NCI-H1436 (cell line): ENCODE measurements around the gene SLC7A7.
"Not testable (repeated sequence)": the region's sequence is repeated elsewhere in the genome, so short reads cannot be mapped to it uniquely, and the experiment has no call there.

Experiments used
- DNase-seq: peaks from one replicate; lab custom pipeline; 2025; lab: John Stamatoyannopoulos, UW

The SLC7A7 gene

DNA sequence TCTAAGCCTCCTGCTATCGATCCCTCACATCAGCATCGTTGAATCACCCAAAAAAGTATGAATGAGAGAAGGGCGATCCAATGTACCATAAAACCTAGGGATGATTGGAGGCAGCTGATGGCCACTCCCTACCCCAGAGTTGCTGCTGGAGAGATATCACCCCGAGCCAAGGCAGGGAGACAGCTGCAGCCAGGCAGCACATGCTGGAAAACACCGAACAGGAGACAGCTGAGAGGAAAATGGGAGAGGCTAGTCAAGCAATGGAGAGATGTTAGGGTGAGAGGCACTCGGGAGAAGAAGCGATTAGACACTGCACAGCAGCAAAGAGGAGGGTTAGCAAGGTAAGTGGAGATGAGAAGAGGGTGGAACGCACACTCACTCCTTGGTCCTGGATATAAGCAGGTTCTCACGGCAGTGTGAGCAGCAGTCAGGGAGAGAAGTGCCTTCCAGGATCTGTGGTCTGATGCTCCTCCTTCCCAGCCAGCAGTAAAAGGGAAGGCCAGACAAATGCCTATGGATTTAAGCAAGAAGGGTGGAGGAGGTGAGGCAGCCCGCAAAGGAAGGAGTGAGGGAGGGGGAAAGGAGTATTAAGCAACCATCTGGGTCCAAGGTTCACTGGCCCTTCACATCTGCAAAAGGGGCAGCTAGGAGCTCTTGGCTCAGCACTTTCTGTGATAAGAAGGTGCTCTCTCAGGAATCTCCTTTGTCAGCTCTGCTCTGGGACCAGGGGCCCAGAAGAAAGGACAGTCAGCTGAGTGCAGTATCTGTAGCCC, at the start of gene SLC7A7:
Gene SLC7A7, minus strand, starts transcription at position 495 of the 773 bp plus-strand sequence. CDS start 2,037 bp downstream, outside the sequence.
- DNase-seq: no peak

DNA sequence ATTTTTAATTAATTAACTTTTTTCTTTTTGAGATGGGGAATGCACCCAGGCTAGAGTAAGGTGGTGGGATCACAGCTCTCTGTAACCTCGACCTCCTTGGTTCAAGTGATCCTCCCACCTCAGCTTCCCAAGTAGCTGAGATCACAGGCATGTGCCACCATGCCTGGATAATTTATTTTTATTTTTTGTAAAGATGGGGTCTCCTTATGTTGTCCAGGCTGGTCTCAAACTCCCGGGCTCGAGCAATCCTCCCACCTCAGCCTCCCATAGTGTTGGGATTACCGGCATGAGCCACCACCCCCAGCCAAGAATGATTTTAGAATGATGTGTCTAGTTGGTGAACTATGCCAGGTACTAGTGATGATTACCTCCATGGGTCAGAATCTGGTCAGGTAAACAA, 49.7 kb upstream of the SLC7A7 start:
- DNase-seq: no peak

DNA sequence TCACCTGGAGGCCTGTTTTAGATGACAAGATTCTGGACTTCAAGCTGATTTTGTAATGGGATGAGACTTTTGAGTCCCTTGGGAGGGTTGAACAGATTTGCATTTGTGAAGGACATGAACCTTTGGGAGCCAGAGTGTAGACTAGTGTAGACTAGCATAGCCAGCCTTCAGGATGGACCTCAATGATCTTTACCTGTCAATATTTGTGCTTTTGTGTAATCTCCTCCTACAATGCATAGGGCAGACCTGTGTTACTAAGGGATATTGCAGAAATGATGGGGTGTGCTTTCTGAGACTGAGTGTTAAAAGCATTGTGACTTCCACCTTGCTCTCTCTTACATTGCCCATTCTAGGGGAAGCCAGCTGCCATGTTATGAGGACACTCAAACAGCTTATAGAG, 46.4 kb upstream of the SLC7A7 start:
- no peak for DNase-seq

DNA sequence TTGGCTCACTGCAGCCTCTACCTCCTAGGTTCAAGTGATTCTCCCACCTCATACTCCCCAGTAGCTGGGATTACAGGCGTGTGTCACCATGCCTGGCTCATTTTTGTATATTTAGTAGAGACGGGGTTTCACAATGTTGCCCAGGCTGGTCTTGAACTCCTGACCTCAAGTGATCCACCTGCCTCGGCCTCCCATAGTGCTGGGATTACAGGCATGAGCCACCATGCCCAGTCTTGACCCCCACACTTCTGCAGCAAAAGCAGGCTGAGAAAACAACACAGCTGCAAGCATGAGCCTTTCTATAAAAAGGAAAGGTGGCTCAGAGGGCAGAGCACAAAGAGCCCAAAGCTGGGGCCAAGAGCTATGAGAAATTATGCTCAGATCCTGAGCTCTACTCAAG, 45.1 kb upstream of the SLC7A7 start:
- not testable (repeated sequence) for DNase-seq

DNA sequence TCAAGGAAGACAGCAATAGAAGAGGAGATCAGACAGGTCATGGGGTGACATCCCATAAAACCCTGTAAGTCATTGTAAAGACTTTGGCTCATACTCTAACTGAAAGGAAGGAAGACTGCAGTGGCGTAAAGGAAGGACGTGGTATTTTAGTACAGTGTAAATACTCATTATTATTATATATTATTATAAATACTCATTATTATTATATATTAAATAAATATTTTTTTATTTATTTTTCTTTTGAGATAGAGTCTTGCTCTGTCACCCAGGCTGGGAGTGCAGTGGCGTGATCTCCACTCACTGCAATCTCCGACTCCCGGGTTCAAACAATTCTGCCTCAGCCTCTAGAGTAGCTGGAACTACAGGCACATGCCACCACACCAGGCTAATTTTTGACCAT, 41.2 kb upstream of the SLC7A7 start:
- no peak for DNase-seq

DNA sequence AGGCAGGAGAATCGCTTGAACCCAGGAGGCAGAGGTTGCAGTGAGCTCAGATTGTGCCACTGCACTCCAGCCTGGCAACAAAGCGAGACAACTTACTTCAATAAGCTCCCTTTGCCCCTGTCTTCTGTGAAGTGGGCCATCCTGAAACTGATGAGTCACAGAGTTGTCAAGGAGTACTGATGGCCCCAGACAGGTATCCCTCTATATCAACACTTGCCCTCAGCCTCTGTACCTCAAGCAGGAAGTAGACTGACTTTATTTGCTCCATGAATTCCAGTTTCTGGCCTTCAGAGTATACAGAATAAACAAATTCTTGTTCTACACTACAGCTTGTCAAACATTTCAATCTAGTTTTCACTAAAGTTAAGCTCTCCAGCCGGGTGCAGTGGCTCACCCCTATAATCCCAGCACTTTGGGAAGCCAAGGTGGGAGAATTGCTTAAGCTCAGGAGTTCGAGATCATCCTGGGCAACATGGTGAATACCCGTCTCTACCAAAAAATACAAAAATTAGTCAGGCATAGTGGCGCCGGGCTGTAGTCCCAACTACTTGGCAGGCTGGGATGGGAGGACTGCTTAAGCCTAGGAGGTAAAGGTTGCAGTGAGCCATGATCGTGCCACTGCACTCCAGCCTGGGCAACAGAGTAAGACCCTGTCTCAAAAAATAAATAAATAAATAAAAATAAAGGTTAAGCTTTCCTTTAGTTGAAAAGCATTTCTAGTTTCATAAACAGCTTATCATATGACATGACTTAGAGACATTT, 39.9 kb upstream of the SLC7A7 start:
- DNase-seq: no peak

DNA sequence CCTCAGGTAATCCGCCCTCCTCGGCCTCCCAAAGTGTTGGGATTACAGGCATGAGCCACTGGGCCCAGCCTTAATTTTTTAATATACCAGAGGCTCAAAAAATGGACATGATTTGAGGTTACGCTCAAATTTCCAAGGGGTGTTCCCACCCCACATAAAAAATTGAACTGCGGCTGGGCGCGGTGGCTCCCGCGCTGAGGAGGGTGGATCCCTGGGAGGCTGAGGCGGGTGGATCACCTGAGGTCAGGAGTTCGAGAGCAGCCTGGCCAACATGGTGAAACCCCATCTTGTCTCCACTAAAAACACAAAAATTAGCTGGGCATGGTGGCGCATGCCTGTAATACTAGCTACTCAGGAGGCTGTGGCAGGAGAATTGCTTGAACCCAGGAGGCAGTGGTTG, 39.1 kb upstream of the SLC7A7 start:
- DNase-seq: not testable (repeated sequence)

DNA sequence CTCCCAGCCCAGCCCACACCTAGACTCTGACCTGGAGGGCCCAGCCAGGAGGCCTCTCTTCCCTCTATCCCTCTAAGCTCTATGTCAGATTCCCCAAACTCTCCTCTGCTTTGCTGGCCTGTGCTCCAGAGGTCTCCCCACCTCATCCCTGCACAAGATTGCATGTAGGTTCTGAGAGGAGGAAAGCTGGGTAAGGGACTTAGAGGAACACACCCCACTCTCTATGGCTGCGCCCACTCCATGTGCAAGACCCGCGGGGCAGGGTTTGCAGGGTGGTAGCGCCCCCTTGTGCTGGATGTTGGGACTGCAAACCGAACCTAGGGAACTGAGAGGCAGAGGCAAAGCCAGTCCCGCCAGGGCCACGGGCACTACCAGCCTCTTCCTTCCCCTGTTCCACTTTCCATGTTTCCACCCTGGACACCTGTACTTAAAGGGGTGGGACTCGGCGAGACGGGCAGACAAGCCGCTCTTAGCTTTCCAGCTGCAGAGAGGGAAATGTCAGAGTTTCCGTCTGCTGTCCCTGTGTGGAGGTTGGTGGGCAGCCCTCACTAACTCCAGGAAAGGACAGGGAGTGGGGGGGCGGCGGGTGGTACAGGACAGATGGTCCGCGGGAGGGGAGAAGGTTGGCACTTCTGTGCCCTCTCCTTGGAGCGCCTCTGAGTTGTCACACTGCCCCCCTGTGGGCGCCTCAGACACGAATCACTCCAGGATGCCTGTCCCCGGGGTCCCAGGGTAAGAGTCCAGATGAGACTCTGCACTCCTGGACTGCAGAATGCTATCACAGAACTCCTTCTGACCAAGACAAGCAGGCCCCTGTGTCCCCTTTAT, 37.9 kb upstream of the SLC7A7 start:
- peak; percentile 71 for DNase-seq

DNA sequence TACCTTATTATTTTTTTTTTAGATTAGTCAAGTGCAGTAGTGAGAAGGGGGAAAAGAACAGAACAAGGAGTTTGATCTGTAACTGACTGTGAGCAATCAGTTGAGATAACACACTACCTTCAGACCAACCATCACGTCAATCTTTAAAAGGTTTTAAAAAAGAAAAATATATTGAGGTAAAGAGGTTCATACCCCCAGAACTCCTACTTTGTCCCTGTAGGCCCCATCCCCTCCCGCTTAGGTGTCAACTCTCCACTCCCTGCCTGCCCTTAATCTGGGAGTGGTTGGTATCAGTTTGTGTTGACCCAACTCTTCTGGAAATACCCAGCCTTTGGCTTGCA, 37.3 kb upstream of the SLC7A7 start:
- no peak for DNase-seq

DNA sequence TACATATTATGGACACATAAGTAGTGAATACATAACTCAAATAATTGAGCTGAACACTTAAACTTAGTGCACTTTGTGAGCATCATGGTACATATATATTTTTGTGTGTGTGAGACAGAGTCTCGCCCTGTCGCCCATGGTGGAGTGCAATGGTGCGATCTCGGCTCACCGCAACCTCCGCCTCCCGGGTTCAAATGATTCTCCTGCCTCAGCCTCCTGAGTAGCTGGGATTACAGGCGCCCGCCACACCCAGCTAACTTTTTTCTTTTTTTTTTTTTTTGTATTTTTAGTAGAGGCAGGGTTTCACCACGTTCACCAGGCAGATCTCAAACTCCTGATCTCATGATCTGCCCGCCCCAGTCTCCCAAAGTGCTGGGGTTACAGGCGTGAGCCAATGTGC, 36.9 kb upstream of the SLC7A7 start:
- DNase-seq: not testable (repeated sequence)

DNA sequence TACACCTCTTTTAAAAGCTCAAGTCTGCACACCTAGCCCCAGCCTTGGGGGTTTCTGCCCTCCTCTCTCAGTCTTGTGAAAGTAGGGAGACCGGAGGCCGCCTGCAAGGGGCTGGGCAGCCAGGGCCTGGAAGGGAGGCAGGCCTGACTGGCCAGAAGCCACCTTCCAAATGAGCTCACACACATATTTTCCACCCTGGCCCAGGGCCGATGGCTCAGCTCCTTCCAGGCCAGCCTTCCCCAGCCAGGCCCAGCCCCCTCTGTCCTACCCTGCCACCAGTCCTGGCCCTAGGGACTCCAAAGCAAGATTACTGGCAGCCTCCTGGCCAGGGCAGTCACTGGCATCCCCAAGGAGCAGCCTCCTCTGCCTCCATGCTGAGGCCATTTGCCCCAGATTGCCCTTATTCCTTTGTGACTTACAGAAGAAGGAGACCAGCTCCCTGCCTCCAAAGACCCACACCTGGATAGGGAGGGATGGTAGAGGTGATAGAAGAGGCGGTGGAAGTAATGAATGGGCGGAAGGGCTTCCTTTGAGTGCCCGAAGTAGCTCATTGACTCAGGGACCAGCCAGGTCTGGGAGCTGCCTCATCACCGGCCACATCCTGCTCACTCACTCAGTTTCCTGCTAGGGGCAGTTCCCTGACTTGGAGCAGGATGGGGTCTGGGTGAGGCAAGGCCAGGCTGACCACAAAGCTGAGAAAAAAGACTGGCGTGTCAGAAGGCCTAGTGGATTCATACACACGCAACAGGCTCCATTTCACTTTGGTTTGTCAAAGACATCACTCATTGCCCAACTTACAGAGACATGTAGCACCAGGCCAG, 35.9 kb upstream of the SLC7A7 start:
- DNase-seq: no peak

DNA sequence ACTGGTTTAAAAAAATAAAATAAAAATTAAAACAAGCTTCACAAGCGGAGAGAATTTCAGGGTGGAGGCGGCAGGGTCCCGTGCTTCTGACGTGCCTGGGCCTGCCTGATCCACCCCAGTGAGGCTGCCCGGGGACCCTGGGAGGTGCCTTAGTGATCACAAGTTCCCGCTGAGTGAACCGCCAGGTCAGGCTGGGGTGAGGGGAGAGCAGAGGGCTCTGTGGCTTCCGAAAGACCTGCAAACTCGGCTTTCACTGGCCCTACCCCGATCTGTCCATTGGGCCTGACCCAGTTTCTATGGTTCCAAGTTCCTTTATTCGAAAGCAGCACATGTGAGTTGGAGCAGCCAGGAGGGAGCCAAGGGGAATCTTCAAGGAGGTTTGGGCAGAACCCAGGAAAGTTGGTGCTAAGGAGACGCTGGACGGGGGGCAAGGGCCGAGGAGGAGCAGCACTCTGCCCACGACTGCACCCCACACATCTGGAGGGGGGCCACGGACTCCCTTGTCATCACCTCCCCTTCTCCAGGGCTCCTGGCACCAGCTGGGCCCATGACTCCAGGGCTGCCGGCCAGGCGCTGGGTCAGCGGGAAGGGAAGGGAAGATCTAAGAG, 34.1 kb upstream of the SLC7A7 start:
- no peak for DNase-seq

DNA sequence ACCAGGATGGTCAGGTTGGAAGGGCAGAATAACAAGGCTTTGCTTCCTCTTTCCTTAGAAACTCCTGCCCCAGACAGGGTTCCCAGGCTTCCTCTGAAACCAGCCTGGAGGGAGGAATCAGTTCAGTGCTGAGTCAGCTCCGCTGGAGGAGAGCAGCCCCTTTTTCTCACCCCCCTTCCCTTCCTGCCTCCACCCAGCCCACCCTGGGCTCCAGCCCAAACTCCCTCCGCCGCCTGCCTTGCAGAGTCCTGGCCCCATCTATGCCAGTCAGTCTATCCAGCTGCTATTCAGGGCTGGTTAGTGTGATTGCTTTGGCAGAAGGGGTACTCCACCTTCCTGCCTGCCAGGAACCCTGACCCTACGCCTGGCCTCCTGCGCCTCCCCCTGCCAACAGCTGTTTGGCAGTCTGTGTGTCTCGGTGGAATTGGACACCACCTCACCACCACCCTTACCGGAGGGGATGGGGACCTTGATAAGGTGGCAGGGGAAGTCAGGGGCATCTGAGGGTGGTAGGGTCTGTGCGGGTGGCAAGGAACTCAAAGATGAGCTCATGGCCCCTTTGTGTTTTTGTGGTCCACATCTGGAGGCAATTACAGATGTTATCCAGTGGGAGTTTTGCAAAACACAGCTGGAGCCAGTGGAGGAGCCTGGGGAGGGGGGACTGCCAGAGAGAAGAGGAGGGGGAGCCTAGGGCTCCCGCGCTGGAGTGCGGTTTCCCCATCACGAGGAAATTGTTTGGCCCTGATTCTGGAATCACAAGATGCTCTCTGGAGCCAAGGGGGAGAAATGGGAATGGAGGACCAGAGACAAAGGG, 33.3 kb upstream of the SLC7A7 start:
- DNase-seq: no peak

DNA sequence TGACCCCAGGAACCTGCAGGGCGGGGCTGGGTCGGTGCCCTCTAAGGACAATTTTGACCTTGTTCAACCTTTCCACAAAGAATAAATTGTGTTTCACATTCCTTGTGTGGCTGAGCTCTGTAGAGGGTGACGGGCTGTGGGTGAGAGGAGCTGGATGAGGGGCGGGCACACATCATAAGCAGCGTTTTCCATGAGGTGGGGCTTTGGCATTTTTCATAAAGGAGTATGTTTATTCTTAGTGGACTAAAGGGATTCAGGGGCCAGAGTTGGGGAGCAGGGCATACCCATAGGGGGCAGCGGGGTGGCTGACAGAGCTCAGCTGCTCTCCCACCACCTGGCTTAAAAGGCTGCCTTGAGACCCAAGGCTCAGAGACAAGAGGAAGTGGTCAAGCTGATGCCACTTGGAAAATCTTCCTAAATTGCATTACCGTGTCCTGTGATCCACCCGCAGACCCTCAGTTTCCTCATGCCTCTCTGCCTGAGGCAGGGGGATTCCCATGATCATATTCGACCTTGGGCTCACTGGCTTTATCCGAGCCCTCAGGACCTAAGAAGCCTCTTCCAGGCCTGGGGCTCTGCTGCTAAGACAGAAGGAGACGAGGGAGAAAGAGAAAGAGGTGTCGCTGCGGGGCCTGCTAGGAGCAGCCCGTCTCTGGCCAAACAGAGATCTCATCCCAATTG, 32.6 kb upstream of the SLC7A7 start:
- DNase-seq: no peak

DNA sequence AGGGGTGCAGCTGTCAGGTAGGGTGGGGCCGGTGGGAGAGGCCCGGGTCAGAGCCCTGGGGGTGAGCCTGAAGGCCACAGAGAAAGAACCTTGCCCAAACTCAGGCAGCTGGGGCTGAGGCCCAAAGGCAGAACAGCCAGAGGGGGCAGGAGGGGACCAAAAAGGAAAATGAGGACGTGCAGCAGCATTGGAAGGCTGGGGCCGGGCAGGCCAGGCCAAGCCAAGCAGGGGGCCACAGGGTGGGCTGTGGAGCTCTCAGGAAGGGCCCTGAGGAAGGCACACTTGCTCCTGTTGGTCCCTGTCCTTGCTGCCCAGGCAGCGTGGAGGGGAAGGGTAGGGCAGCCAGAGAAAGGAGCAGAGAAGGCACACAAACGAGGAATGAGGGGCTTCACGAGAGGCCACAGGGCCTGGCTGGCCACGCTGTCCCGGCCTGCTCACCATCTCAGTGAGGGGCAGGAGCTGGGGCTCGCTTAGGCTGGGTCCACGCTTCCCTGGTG, 31.6 kb upstream of the SLC7A7 start:
- no peak for DNase-seq

DNA sequence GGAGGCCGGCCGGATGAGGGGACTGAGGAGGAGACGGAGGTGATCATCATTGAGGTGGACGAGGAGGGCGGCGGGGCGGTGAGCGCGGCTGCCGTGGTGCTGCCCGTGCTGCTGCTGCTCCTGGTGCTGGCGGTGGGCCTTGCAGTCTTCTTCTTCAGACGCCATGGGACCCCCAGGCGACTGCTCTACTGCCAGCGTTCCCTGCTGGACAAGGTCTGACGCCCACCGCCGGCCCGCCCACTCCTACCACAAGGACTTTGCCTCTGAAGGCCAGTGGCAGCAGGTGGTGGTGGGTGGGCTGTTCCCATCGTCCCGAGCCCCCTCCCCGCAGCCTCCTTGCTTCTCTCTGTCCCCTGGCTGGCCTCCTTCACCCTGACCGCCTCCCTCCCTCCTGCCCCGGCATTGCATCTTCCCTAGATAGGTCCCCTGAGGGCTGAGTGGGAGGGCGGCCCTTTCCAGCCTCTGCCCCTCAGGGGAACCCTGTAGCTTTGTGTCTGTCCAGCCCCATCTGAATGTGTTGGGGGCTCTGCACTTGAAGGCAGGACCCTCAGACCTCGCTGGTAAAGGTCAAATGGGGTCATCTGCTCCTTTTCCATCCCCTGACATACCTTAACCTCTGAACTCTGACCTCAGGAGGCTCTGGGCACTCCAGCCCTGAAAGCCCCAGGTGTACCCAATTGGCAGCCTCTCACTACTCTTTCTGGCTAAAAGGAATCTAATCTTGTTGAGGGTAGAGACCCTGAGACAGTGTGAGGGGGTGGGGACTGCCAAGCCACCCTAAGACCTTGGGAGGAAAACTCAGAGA, 30.8 kb upstream of the SLC7A7 start:
- no peak for DNase-seq

DNA sequence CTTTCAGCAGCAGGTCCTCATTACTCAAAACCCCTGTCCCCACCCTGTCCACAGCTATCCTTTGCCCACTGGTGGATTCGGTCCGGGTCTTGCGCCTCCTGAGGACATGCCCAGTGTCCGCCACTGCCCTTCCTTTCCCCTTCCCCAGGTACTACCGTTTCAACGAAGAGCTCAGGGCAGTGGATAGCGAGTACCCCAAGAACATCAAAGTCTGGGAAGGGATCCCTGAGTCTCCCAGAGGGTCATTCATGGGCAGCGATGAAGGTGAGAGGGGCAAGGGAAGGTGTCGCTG, 29.8 kb upstream of the SLC7A7 start:
- no peak for DNase-seq

DNA sequence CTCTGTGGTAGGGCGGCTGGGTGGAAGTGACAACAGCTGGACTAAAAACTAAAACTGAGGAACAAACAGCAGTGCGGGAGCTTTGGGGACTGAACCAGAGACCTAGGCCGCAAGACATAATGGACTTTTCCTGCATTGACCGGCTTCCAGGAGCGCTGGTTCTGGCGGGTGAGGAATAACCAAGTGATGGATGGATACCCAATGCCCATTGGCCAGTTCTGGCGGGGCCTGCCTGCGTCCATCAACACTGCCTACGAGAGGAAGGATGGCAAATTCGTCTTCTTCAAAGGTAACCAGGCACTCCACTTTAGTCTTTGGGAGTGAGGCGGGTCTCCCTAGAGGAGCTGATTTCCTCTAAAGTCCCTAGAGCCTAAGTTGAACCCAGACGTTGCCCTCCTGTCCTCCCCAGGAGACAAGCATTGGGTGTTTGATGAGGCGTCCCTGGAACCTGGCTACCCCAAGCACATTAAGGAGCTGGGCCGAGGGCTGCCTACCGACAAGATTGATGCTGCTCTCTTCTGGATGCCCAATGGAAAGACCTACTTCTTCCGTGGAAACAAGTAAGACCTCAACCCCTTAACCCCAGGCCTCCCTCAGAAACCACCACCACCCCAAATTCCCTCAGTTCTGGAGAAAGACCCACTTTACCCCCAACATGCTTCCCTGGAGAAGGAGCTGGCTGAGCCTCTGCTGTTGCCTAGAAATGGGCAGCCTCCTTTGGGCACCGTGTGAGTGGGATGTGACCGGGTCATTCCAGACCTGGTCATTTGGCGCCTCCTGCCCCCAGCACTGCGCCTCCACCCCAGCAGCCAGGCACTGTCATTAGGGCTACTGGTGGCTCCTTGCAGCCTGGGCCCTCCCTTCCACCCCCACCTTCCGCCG, 29.2 kb upstream of the SLC7A7 start:
- no peak for DNase-seq
